ENCODE measurements around the gene SPATA6.

GRCh38 chr1:48493041-48493440 is 21.0 kb upstream of the SPATA6 start:
- TF ChIP-seq POLR2A (IDR thresholded peaks at IDR 0.05), result no peak
- TF ChIP-seq, protein P1, sequence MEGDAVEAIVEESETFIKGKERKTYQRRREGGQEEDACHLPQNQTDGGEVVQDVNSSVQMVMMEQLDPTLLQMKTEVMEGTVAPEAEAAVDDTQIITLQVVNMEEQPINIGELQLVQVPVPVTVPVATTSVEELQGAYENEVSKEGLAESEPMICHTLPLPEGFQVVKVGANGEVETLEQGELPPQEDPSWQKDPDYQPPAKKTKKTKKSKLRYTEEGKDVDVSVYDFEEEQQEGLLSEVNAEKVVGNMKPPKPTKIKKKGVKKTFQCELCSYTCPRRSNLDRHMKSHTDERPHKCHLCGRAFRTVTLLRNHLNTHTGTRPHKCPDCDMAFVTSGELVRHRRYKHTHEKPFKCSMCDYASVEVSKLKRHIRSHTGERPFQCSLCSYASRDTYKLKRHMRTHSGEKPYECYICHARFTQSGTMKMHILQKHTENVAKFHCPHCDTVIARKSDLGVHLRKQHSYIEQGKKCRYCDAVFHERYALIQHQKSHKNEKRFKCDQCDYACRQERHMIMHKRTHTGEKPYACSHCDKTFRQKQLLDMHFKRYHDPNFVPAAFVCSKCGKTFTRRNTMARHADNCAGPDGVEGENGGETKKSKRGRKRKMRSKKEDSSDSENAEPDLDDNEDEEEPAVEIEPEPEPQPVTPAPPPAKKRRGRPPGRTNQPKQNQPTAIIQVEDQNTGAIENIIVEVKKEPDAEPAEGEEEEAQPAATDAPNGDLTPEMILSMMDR (IDR thresholded peaks at IDR 0.05), result no peak
